Activated CD4-positive, alpha-beta T cell treated with anti-CD3 and anti-CD28 coated beads, Interleukin-2, Interleukin-4, amounts not matched to agents 100 ng/mL and 50 ng/mL, durations not matched to agents 16 hours and 8 hours (primary cell): ENCODE data around the gene C20orf204.
"Not testable (repeated sequence)": the region's sequence is repeated elsewhere in the genome, so short reads cannot be mapped to it uniquely, and the experiment has no call there.

Source experiments
- DNase-seq: peaks from one replicate; pipeline ENCODE4 v3.0.0-alpha.2; 2020; ENCODE audit warnings: low spot score

Gene C20orf204

GRCh38 chr20:64035933-64036345 is at the start of gene C20orf204:
C20orf204 (plus strand) TSS chr20:64036182; CDS start chr20:64036324, 142 bp downstream.
- no peak for DNase-seq

DNA sequence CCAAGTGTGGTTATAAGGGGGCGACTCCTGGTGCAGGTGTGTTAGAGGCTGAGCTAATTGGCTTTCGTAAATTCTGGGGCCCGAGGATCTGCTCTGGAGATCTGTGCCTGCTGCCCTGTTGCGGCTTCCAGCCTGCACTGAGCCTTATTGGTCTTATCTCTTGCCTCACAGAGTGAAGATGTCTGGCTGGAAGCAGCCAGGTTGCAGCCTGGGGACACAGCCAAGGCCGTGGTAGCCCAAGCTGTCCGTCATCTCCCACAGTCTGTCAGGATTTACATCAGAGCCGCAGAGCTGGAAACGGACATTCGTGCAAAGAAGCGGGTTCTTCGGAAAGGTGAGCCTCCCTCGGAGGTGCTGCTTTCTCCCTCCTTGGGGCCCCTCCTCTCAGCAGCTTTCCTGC is 35.1 kb upstream of the C20orf204 start:
- DNase-seq = no peak

GRCh38 chr20:64001607-64002011 is 34.4 kb upstream of the C20orf204 start:
- DNase-seq = no peak

DNA sequence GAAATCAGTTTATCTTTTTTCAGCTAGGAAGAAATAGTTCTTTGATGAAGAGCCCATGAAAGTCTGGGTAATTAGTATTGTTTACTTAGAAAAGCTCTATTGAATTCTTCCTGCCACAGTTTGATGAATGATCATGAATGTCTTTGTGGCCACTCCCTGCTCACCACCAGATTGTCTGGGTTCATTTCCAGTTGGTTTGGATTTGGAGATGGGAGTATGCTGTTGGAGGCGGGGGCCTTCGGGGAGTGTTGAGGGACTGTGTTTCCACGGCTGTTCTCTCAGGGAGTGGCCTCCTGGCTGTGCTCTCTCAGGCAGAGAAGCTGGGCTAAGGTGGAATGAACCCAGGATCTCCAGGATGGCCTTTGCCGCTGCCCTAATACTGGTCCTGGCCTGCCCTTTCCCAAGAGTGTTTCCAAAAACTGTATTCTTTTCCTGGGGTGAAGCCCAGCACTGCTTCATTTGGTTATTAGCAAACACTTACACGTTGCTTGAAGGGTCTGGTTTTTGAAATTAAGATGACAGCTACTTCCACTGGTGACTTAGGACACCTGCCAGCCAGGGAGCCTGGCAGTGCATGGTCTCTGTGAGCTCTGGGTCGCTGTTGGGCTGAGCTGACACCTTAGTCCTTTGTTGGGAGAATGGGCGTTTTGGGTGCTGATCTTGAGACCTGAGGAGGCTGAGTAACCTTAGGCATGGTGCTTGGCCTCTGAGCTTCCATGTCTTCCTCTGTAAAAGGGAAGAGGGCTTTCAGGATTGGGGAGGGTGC is 31.8 kb upstream of the C20orf204 start:
- no peak for DNase-seq

DNA sequence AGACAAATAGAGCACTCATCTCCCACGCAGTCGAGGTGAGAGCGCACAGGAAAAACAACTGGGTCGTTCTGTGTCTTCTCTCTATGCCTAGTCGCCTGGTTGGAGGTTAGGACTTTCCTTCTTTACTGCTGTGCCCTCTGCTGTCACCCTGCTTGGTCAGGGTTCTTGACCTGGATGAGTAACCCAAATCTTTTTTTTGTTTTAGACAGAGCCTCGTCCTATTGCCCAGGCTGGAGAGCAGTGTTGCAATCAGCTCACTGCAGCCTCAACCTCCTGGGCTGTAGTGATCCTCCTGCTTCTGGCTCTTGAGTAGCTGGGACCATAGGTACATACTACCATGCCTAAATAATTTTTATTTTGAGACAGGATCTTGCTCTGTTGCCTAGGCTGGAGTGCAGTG is 30.6 kb upstream of the C20orf204 start:
- no peak for DNase-seq

GRCh38 chr20:64006490-64006889 is 29.5 kb upstream of the C20orf204 start:
- no peak for DNase-seq

DNA sequence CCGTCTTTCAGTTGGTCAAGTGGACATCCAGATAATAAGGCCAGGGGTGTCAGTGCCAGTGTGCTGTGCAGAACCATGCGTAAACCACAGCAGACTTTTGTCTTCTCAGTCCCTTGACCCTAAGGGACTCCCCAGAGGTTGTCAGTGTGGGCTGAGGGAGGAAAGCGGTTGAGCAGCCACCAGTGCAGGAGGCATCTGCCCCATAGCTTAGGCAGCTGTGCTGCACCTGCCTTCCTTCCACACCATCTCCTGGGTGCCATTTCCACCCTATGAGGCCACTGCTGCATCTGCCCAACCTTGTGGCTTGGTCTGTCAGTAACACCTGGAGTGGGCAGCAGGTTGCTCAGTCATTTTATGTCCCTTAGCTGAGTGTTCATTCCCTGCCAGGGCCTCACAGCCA is 29.1 kb upstream of the C20orf204 start:
- no peak for DNase-seq

GRCh38 chr20:64009811-64010387 is 26.1 kb upstream of the C20orf204 start:
- peak; percentile 20 for DNase-seq

DNA sequence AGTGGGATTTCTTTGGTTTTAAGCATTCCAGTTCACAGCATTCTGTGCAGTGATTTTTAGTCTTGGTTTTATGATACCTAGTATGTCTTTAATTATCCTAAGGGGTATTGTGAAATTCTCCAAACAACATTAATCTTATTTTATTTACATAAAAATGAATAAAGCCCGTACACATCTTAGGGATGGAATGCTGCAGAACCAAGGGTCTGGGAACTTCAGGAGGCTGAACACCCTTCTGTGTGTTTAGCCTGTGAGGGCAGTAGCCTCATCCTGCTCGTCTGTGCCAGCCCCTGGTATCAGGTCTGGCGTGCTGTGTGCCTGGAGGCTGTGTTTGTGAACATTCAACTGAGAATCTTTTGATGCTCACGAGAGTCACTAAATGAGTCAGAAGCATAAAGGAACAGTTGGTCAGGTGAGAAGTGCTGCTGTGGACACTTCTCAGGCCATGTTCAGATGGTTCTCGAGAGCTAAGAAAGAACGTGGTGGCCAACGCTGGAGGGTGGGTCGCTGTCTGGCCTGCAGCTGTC is 25.2 kb upstream of the C20orf204 start:
- DNase-seq = peak; percentile 43

DNA sequence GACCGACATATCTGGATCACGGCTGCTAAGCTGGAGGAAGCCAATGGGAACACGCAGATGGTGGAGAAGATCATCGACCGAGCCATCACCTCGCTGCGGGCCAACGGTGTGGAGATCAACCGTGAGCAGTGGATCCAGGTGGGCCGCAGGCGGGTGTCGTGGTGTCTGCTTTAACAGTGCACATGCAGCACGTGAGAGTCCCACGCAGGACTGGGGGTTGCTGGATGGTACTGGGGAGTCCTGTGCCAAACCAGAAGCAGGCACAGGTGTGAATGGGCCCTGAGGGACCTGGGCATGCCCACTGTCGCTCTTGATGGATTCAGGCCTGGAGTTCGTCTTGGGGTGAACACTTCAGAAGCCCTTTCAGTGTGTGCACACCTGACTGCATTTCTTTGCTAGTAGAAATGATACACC is 24.6 kb upstream of the C20orf204 start:
- no peak for DNase-seq

GRCh38 chr20:64012385-64013154 is 23.4 kb upstream of the C20orf204 start:
- DNase-seq = not testable (repeated sequence)

GRCh38 chr20:64015635-64016034 is 20.3 kb upstream of the C20orf204 start:
- DNase-seq = no peak

GRCh38 chr20:64021124-64021975 is 14.6 kb upstream of the C20orf204 start:
- no peak for DNase-seq

GRCh38 chr20:64022671-64023360 is 13.2 kb upstream of the C20orf204 start:
- DNase-seq = no peak

- DNase-seq = no peak
Observed at GRCh38 chr20:64023361-64024140, 12.4 kb upstream of the C20orf204 start.

DNA sequence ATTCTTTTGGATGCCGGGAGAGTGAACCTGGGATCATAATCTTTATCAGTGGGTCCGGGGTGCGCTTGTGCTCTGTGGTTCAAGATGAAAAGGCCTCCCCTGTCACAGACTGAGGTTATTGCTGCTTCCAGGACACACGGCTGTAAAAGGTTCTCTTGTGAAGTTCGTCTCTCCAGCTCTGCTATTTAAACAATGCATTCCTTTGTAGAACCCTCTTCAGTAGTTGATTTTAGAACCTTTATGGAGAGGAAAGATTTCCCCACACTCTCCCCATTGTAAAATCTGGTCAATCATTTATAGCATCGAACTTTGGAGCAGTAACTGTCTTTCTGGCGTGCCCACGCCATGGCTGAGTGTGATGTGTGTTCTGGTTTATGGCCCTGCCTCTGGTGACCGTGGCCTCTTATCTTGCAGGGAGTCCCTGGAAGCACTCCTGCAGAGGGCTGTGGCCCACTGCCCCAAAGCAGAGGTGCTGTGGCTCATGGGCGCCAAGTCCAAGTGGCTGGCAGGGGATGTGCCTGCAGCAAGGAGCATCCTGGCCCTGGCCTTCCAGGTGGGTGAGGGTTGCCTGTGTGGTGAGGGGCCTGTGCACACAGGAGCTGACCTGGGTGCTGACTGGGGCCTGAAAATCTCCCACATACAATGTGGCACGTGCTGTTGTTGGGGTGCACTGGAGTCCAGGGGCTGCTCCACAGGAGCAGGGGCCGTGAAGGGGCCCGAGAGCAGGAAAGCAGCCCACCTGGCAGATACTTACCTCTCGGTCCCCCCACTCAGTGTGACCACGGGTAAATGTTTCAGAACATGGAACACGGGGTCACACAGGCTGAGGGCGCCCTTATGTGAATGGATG is 11.6 kb upstream of the C20orf204 start:
- DNase-seq = no peak

DNA sequence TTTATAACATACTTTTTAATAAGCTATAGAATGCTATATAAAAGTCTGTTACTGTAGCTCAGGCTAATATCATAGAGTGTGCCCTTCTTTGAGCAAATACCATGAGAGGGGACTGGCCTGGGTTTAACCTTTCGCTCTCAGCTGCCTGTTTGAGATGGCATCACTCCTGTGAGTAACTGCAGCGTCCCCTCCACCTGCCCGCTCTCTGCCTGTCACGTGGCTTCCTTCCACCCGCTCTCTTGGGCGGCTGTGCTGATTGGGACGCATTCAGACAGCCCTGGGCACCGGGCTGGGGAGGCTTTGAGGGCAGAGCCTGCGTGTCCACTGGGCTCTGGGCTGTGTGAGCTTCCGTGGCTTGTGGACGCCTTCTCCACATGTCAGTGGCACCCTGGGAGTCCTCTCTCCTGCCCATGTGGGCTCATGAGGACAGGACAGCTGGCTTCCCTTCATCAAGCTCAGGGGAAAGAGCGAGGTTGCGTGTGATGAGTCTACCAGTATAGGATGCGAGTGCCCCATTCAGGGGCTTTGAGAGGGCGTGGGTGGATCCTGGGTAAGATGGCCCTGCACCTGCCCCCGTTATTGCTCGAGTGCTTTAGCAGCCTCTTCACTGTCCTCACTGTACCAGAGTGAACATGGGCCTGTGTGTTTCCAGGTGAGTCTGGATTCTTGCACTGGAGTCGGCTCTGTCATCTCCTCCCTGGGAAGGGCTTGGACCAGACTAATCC is 10.7 kb upstream of the C20orf204 start:
- no peak for DNase-seq

DNA sequence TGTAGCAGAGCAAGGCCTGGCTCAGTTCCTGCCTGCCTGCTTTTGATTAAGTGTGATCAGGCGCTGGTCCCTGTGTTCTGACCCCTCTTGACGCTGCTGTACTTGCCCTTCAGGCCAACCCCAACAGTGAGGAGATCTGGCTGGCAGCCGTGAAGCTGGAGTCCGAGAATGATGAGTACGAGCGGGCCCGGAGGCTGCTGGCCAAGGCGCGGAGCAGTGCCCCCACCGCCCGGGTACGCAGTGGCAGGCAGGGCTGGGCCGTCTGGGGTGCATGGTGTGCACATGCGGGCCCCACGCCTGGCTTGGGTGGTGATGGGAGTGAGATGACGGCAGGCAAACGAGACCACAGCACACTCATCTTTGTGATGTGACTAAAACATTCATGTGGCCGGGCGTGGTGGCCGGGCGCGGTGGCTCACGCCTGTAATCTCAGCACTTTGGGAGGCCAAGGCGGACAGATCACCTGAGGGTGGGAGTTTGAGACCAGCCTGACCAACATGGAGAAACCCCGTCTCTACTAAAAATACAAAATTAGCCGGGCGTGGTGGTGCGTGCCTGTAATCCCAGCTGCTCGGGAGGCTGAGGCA is 10.1 kb upstream of the C20orf204 start:
- DNase-seq = no peak
